Measurements from ENCODE around the gene FARSA. TPM values are rescaled to one million over a fixed set of nuclear protein-coding genes. Genes with fewer than 3 reads are reported as not detected.
A peak's percentile ranks its signal among the peaks of the same experiment; 100 is the strongest.

FARSA gene
- total RNA-seq, 1 experiment from 2014 or later = 59.7 TPM

- peaks cover 10% of the 10 kb centered on the region for H3K9me3 ChIP-seq (ENCODE audit: low read length)
- H2AFZ ChIP-seq (ENCODE audit: low read length) = peak overlapping the region; percentile 95
- H3K36me3 ChIP-seq (ENCODE audit: insufficient read depth, low read length) = no peaks in the 10 kb centered on the region
- H3K4me2 ChIP-seq (ENCODE audit: low read depth, low read length, poor library complexity, severe bottlenecking) = peak overlapping the region; percentile 94
- DNase-seq = peak; percentile 66
- peak overlapping the region; percentile 98 for H3K4me3 ChIP-seq (ENCODE audit: low read length)
- H3K27me3 ChIP-seq (ENCODE audit: low read length) = no peaks in the 10 kb centered on the region
- peaks cover 21% of the 10 kb centered on the region for H3K4me1 ChIP-seq (ENCODE audit: low read length)
- H3K79me2 ChIP-seq (ENCODE audit: low read length) = peaks cover 5% of the 10 kb centered on the region; the same call in 1 of the 2 replicates
- no peaks in the 10 kb centered on the region for H4K20me1 ChIP-seq (ENCODE audit: insufficient read depth, low read depth, low read length)
- no peaks in the 10 kb centered on the region for H3K9me2 ChIP-seq (replicated peaks; ENCODE audit: insufficient read depth, low read length)
- H3K27ac ChIP-seq (ENCODE audit: low read length) = peak overlapping the region; percentile 81
- peak overlapping the region; percentile 98 for H3K9ac ChIP-seq (ENCODE audit: low read length)
These were observed 52.9 kb downstream of the FARSA start for GRCh38 chr19:12880551-12881171.

DNA sequence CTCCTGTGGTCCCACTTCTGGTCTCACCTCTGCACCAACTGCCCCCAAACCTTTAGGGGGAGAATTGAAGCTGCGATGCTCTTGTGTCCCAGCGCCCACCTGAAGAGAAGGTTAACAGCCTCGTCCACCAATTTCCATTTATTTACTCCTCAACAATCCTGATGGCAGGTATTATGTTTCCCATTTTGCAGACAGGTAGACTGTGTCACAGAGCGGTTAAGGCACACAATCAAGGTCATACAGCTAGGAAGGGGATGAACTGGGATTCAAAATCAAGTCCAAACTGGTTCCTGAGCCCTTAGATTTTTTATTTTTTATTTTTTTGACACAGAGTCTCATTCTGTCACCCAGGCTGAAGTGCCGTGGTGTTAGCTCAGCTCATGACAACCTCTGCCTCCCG, 58.4 kb downstream of the FARSA start:
- Histone ChIP-seq H2AFZ (ENCODE audit: low read length) (no peak overlapping the region), H3K27ac (ENCODE audit: low read length) (no peak overlapping the region), H3K9me3 (ENCODE audit: low read length) (no peaks in the 10 kb centered on the region; the same call in 1 of the 2 replicates), H3K9ac (ENCODE audit: low read length) (no peak overlapping the region), H3K79me2 (ENCODE audit: low read length) (no peaks in the 10 kb centered on the region), H3K9me2 (replicated peaks; ENCODE audit: insufficient read depth, low read length) (no peaks in the 10 kb centered on the region), H4K20me1 (ENCODE audit: insufficient read depth, low read depth, low read length) (no peaks in the 10 kb centered on the region), H3K36me3 (ENCODE audit: insufficient read depth, low read length) (peaks cover 16% of the 10 kb centered on the region), H3K4me2 (ENCODE audit: low read depth, low read length, poor library complexity, severe bottlenecking) (no peak overlapping the region), H3K27me3 (ENCODE audit: low read length) (no peaks in the 10 kb centered on the region), H3K4me1 (ENCODE audit: low read length) (peaks cover 2% of the 10 kb centered on the region), H3K4me3 (ENCODE audit: low read length) (no peak overlapping the region)
- no peak for DNase-seq

GRCh38 chr19:12873891-12874745, 59.4 kb downstream of the FARSA start:
- H2AFZ ChIP-seq (ENCODE audit: low read length) = no peak overlapping the region
- no peak for DNase-seq
- H3K9me3 ChIP-seq (ENCODE audit: low read length) = no peaks in the 10 kb centered on the region; the same call in 1 of the 2 replicates
- peaks cover 16% of the 10 kb centered on the region for H3K36me3 ChIP-seq (ENCODE audit: insufficient read depth, low read length)
- no peaks in the 10 kb centered on the region for H3K79me2 ChIP-seq (ENCODE audit: low read length)
- no peak overlapping the region for H3K4me3 ChIP-seq (ENCODE audit: low read length)
- no peaks in the 10 kb centered on the region for H3K9me2 ChIP-seq (replicated peaks; ENCODE audit: insufficient read depth, low read length)
- H3K4me2 ChIP-seq (ENCODE audit: low read depth, low read length, poor library complexity, severe bottlenecking) = no peak overlapping the region
- H3K4me1 ChIP-seq (ENCODE audit: low read length) = no peaks in the 10 kb centered on the region
- no peaks in the 10 kb centered on the region for H4K20me1 ChIP-seq (ENCODE audit: insufficient read depth, low read depth, low read length)
- H3K27ac ChIP-seq (ENCODE audit: low read length) = no peak overlapping the region
- H3K9ac ChIP-seq (ENCODE audit: low read length) = no peak overlapping the region
- H3K27me3 ChIP-seq (ENCODE audit: low read length) = no peaks in the 10 kb centered on the region

- H2AFZ ChIP-seq (ENCODE audit: low read length) = no peak overlapping the region
- H3K4me1 ChIP-seq (ENCODE audit: low read length) = no peaks in the 10 kb centered on the region
- H3K9me2 ChIP-seq (replicated peaks; ENCODE audit: insufficient read depth, low read length) = no peaks in the 10 kb centered on the region
- H3K4me3 ChIP-seq (ENCODE audit: low read length) = no peak overlapping the region
- peak; percentile 87 for DNase-seq
- no peak overlapping the region for H3K9ac ChIP-seq (ENCODE audit: low read length)
- no peaks in the 10 kb centered on the region for H3K27me3 ChIP-seq (ENCODE audit: low read length)
- peaks cover 16% of the 10 kb centered on the region for H3K36me3 ChIP-seq (ENCODE audit: insufficient read depth, low read length)
- H3K27ac ChIP-seq (ENCODE audit: low read length) = no peak overlapping the region
- no peak overlapping the region for H3K4me2 ChIP-seq (ENCODE audit: low read depth, low read length, poor library complexity, severe bottlenecking)
- no peaks in the 10 kb centered on the region; the same call in 1 of the 2 replicates for H3K9me3 ChIP-seq (ENCODE audit: low read length)
- H3K79me2 ChIP-seq (ENCODE audit: low read length) = no peaks in the 10 kb centered on the region
- no peaks in the 10 kb centered on the region for H4K20me1 ChIP-seq (ENCODE audit: insufficient read depth, low read depth, low read length)
These were observed 60.3 kb downstream of the FARSA start for GRCh38 chr19:12872941-12873890.

Small RNAs within 50 kb of the gene (small RNA-seq; reads per million reads assigned to genes)
- not detected for gene MIR5695
- 0.55 reads per million, percentile 12 among the genes with 10 or more reads in this experiment for gene MIR6515

Other genes with a start within 250 kb of the FARSA start
- not detected in 2 replicates for gene GNG14, start 245.7 kb downstream of the FARSA start, total RNA-seq (2014; rRNA removed; shearing (Covaris generic); ENCODE audit: low replicate concordance)
- gene FBXW9, start 237.1 kb downstream of the FARSA start, total RNA-seq (2014; rRNA removed; shearing (Covaris generic); ENCODE audit: low replicate concordance) = 2.1 and 12.8 TPM in 2 replicates
- gene TNPO2, start 209.8 kb downstream of the FARSA start, total RNA-seq (2014; rRNA removed; shearing (Covaris generic); ENCODE audit: low replicate concordance) = 26.1 and 40.7 TPM in 2 replicates
- 147 and 332 TPM in 2 replicates for gene TRIR, start 199.0 kb downstream of the FARSA start, total RNA-seq (2014; rRNA removed; shearing (Covaris generic); ENCODE audit: low replicate concordance)
- 42.3 and 78.0 TPM in 2 replicates for gene GET3, start 196.2 kb downstream of the FARSA start, total RNA-seq (2014; rRNA removed; shearing (Covaris generic); ENCODE audit: low replicate concordance)
- gene BEST2, start 181.9 kb downstream of the FARSA start, total RNA-seq (2014; rRNA removed; shearing (Covaris generic); ENCODE audit: low replicate concordance) = not detected in 2 replicates
- gene HOOK2, start 158.2 kb downstream of the FARSA start, total RNA-seq (2014; rRNA removed; shearing (Covaris generic); ENCODE audit: low replicate concordance) = 7.6 and 21.2 TPM in 2 replicates
- 60.0 and 156 TPM in 2 replicates for gene JUNB, start 142.2 kb downstream of the FARSA start, total RNA-seq (2014; rRNA removed; shearing (Covaris generic); ENCODE audit: low replicate concordance)
- gene PRDX2, start 131.9 kb downstream of the FARSA start, total RNA-seq (2014; rRNA removed; shearing (Covaris generic); ENCODE audit: low replicate concordance) = 372 and 566 TPM in 2 replicates
- gene THSD8, start 131.6 kb downstream of the FARSA start, total RNA-seq (2014; rRNA removed; shearing (Covaris generic); ENCODE audit: low replicate concordance) = 9.0 TPM in 1 of 2 replicates, not detected in the other
- gene RNASEH2A, start 127.1 kb downstream of the FARSA start, total RNA-seq (2014; rRNA removed; shearing (Covaris generic); ENCODE audit: low replicate concordance) = 37.8 and 48.4 TPM in 2 replicates
- not detected in 2 replicates for gene RTBDN, start 99.1 kb downstream of the FARSA start, total RNA-seq (2014; rRNA removed; shearing (Covaris generic); ENCODE audit: low replicate concordance)
- 0.48 and 3.3 TPM in 2 replicates for gene MAST1, start 95.2 kb downstream of the FARSA start, total RNA-seq (2014; rRNA removed; shearing (Covaris generic); ENCODE audit: low replicate concordance)
- 47.1 and 61.3 TPM in 2 replicates for gene DNASE2, start 52.3 kb downstream of the FARSA start, total RNA-seq (2014; rRNA removed; shearing (Covaris generic); ENCODE audit: low replicate concordance)
- not detected in 2 replicates for gene KLF1, start 46.5 kb downstream of the FARSA start, total RNA-seq (2014; rRNA removed; shearing (Covaris generic); ENCODE audit: low replicate concordance)
- 24.9 and 32.8 TPM in 2 replicates for gene GCDH, start 42.6 kb downstream of the FARSA start, total RNA-seq (2014; rRNA removed; shearing (Covaris generic); ENCODE audit: low replicate concordance)
- gene SYCE2, start 14.4 kb downstream of the FARSA start, total RNA-seq (2014; rRNA removed; shearing (Covaris generic); ENCODE audit: low replicate concordance) = 0.22 and 2.5 TPM in 2 replicates
- gene CALR, start 4.9 kb upstream of the FARSA start, total RNA-seq (2014; rRNA removed; shearing (Covaris generic); ENCODE audit: low replicate concordance) = 547 and 681 TPM in 2 replicates
- 130 and 144 TPM in 2 replicates for gene RAD23A, start 12.2 kb upstream of the FARSA start, total RNA-seq (2014; rRNA removed; shearing (Covaris generic); ENCODE audit: low replicate concordance)
- gene GADD45GIP1, start 23.5 kb upstream of the FARSA start, total RNA-seq (2014; rRNA removed; shearing (Covaris generic); ENCODE audit: low replicate concordance) = 23.2 and 66.6 TPM in 2 replicates
- 0.52 TPM in 1 of 2 replicates, not detected in the other for gene DAND5, start 35.9 kb upstream of the FARSA start, total RNA-seq (2014; rRNA removed; shearing (Covaris generic); ENCODE audit: low replicate concordance)
- gene NFIX, start 61.8 kb upstream of the FARSA start, total RNA-seq (2014; rRNA removed; shearing (Covaris generic); ENCODE audit: low replicate concordance) = 0.04 and 0.18 TPM in 2 replicates
- gene LYL1, start 169.1 kb upstream of the FARSA start, total RNA-seq (2014; rRNA removed; shearing (Covaris generic); ENCODE audit: low replicate concordance) = 99.1 and 285 TPM in 2 replicates
- gene TRMT1, start 183.0 kb upstream of the FARSA start, total RNA-seq (2014; rRNA removed; shearing (Covaris generic); ENCODE audit: low replicate concordance) = 35.9 and 69.7 TPM in 2 replicates
- 28.0 and 76.4 TPM in 2 replicates for gene NACC1, start 184.6 kb upstream of the FARSA start, total RNA-seq (2014; rRNA removed; shearing (Covaris generic); ENCODE audit: low replicate concordance)
- 47.0 and 103 TPM in 2 replicates for gene STX10, start 216.7 kb upstream of the FARSA start, total RNA-seq (2014; rRNA removed; shearing (Covaris generic); ENCODE audit: low replicate concordance)
- gene IER2, start 216.7 kb upstream of the FARSA start, total RNA-seq (2014; rRNA removed; shearing (Covaris generic); ENCODE audit: low replicate concordance) = 7.3 and 15.9 TPM in 2 replicates

Data from Karpas-422 (cell line).